Right lobe of liver (tissue), 4 donors: ENCODE data around the gene KRTAP12-3.

Source experiments
- POLR2A ChIP-seq: fragments of 450-650 bp; IDR thresholded peaks from one replicate; pipeline ENCODE4 v1.6.1; 2017; ENCODE audit warnings: antibody characterized with exemption, mild to moderate bottlenecking
- TF ChIP-seq, protein P1 (sequence below), 4 donors: fragments of 200-600 bp in 3 of 4; fragments of 450-650 bp in 1 of 4; IDR thresholded peaks; one replicate each; pipeline versions ENCODE4 v1.5.1 to v1.8.0; 2016 to 2022; ENCODE audit warnings: antibody characterized with exemption in 4 of 4, mild to moderate bottlenecking in 2 of 4
- donor health status: DM: no; HTN: no; CAD: no.
- donor health status: DM: no; HTN: no; CAD: no.
- donor health status: DM: no; HTN: yes; CAD: no.

DNA sequence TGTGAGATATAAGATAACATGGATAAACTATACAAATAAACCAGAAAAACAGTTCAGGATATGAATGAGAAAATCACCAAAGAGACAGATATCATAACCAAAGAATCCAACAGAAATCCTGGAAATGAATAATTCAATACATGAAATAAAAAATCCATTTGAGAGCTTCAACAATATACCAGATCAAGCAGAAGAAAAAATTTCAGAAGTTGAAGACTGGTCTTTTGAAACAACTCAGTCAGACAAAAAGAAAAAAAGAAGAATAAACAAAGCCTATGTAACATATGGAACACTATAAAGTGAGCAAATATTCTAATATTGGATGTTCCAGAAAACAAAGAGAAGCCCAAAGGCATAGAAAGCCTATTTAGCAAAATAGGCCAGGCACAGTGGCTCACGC lies 14.2 kb downstream of the KRTAP12-3 start:
- TF ChIP-seq, protein P1, sequence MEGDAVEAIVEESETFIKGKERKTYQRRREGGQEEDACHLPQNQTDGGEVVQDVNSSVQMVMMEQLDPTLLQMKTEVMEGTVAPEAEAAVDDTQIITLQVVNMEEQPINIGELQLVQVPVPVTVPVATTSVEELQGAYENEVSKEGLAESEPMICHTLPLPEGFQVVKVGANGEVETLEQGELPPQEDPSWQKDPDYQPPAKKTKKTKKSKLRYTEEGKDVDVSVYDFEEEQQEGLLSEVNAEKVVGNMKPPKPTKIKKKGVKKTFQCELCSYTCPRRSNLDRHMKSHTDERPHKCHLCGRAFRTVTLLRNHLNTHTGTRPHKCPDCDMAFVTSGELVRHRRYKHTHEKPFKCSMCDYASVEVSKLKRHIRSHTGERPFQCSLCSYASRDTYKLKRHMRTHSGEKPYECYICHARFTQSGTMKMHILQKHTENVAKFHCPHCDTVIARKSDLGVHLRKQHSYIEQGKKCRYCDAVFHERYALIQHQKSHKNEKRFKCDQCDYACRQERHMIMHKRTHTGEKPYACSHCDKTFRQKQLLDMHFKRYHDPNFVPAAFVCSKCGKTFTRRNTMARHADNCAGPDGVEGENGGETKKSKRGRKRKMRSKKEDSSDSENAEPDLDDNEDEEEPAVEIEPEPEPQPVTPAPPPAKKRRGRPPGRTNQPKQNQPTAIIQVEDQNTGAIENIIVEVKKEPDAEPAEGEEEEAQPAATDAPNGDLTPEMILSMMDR (IDR thresholded peaks at IDR 0.05): no peak
- TF ChIP-seq POLR2A: no peak
